PC-3 (cell line): ENCODE results near the gene BCAR3.

ENCODE experiments used
- CTCF ChIP-seq: fragments of 300-600 bp; sonication (generic); conservative IDR thresholded peaks from 2 replicates; pipeline ENCODE4 v1.5.1; 2017; ENCODE audit warnings: antibody characterized with exemption, low read depth, mild to moderate bottlenecking, low read length
- EZH2 ChIP-seq: fragments of 300-600 bp; sonication (generic); IDR thresholded peaks from one replicate; pipeline ENCODE4 v1.6.1; 2017; ENCODE audit warnings: antibody characterized with exemption, mild to moderate bottlenecking, low read length; ENCODE audit not compliant: unreplicated experiment
- EZH2phosphoT487 ChIP-seq: fragments of 300-600 bp; sonication (generic); IDR thresholded peaks from 2 replicates; pipeline ENCODE4 v1.6.1; 2018; ENCODE audit warnings: mild to moderate bottlenecking, antibody characterized with exemption, low read length, borderline replicate concordance

- TF ChIP-seq CTCF (no peak), EZH2phosphoT487 (no peak), EZH2 (no peak)
Observed at GRCh38 chr1:93569489-93569888, 112.1 kb downstream of the BCAR3 start.
